ENCODE data around the gene ARID1B. TPM values are rescaled to one million over a fixed set of nuclear protein-coding genes. Genes with fewer than 3 reads are reported as not detected.
A peak's percentile ranks its signal among the peaks of the same experiment; 100 is the strongest.

The ARID1B gene
- total RNA-seq, 6 experiments from 2014 or later: 32.5 to 44.3 (median 36.5) TPM

- Mint-ChIP-seq H3K27me3 (ENCODE audit: insufficient read depth) (peaks cover 3% of the 10 kb centered on the region), H3K4me3 (no peak overlapping the region), H3K4me1 (ENCODE audit: low read depth) (peaks cover 37% of the 10 kb centered on the region), H3K9me3 (no peaks in the 10 kb centered on the region), H3K36me3 (ENCODE audit: low read depth) (no peaks in the 10 kb centered on the region), H3K27ac (peak overlapping the region; percentile 12; the same call in 1 of the 2 replicates)
- DNase-seq: no peak
- TF ChIP-seq, protein P1, sequence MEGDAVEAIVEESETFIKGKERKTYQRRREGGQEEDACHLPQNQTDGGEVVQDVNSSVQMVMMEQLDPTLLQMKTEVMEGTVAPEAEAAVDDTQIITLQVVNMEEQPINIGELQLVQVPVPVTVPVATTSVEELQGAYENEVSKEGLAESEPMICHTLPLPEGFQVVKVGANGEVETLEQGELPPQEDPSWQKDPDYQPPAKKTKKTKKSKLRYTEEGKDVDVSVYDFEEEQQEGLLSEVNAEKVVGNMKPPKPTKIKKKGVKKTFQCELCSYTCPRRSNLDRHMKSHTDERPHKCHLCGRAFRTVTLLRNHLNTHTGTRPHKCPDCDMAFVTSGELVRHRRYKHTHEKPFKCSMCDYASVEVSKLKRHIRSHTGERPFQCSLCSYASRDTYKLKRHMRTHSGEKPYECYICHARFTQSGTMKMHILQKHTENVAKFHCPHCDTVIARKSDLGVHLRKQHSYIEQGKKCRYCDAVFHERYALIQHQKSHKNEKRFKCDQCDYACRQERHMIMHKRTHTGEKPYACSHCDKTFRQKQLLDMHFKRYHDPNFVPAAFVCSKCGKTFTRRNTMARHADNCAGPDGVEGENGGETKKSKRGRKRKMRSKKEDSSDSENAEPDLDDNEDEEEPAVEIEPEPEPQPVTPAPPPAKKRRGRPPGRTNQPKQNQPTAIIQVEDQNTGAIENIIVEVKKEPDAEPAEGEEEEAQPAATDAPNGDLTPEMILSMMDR (IDR thresholded peaks at IDR 0.05): no peak
Measured at GRCh38 chr6:156989159-156989806, 212.1 kb downstream of the ARID1B start.

DNA sequence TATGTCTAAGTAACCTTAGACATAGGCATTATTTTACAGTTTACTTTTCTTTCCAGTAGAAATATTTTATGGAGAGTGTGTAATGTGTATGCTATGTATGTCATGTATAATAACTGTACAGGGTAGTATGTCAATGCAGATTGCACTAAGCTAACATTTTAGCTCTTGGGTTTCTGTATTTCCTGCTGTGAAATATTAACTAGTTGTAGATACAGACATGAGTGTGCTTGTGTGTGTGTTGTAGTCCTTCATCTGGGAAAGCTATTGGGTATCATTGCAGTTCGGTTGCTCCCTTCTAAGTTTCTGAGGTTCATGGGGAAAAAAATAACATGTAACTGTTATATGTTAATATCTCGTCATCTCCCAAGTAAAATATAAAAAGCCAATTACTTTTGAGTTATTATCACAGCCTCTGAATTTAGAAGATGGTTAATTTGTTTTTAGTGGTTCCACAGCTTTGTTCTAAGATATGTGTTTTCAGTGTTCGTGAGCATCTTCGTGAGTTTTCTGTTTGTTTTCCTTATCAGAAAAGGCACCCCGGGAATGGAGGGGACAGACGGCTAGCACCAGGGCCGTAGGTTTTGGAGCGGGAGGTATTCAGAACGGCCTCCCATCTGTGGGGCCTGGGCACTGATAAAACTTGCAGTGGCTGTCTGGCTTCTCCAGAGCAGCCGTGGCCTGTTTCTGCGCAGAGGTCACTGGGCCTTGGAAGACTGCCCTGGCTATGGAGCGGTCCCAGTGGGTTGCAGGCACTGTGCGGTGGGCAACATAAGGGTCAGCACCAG is 215.0 kb downstream of the ARID1B start:
- H3K9me3 Mint-ChIP-seq: no peaks in the 10 kb centered on the region
- H3K4me3 Mint-ChIP-seq: no peak overlapping the region; the same call in 1 of the 2 replicates
- peaks cover 3% of the 10 kb centered on the region for H3K27me3 Mint-ChIP-seq (ENCODE audit: insufficient read depth)
- H3K4me1 Mint-ChIP-seq (ENCODE audit: low read depth): peaks cover 33% of the 10 kb centered on the region
- H3K36me3 Mint-ChIP-seq (ENCODE audit: low read depth): no peaks in the 10 kb centered on the region
- TF ChIP-seq, protein P1 (IDR thresholded peaks at IDR 0.05): no peak
- H3K27ac Mint-ChIP-seq: peak overlapping the region; percentile 15
- DNase-seq: peak; percentile 1

DNA sequence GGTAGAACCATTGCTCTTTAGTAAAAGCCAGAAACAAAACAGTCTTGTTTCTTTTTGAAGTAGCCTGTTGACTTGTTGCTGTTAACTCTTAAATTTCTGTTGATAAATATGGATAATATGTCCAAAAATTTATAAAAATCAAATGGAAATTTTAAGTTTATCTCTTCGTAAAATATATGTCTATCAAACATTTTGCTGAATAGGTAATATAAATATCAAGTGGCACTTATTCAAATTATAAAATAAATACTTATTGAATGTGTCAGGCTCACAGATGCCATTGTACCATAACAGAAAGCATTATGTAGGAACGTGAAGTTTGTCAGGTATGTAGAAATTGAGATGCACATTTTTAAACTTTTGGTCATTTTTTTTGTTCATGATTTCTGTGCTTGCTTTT is 216.5 kb downstream of the ARID1B start:
- H3K36me3 Mint-ChIP-seq (ENCODE audit: low read depth): no peaks in the 10 kb centered on the region
- H3K4me3 Mint-ChIP-seq: no peak overlapping the region
- H3K9me3 Mint-ChIP-seq: no peaks in the 10 kb centered on the region
- DNase-seq: no peak
- H3K27me3 Mint-ChIP-seq (ENCODE audit: insufficient read depth): peaks cover 3% of the 10 kb centered on the region
- TF ChIP-seq, protein P1 (IDR thresholded peaks at IDR 0.05): no peak
- H3K27ac Mint-ChIP-seq: no peak overlapping the region
- peaks cover 19% of the 10 kb centered on the region for H3K4me1 Mint-ChIP-seq (ENCODE audit: low read depth)

- H3K4me1 Mint-ChIP-seq (ENCODE audit: low read depth): peaks cover 12% of the 10 kb centered on the region
- no peak overlapping the region for H3K4me3 Mint-ChIP-seq
- peaks cover 2% of the 10 kb centered on the region; the same call in 1 of the 2 replicates for H3K27me3 Mint-ChIP-seq (ENCODE audit: insufficient read depth)
- no peak overlapping the region for H3K27ac Mint-ChIP-seq
- no peaks in the 10 kb centered on the region for H3K9me3 Mint-ChIP-seq
- TF ChIP-seq, protein P1 (IDR thresholded peaks at IDR 0.05): no peak
- no peaks in the 10 kb centered on the region for H3K36me3 Mint-ChIP-seq (ENCODE audit: low read depth)
- no peak for DNase-seq
Measured at GRCh38 chr6:156994215-156995076, 217.3 kb downstream of the ARID1B start.

DNA sequence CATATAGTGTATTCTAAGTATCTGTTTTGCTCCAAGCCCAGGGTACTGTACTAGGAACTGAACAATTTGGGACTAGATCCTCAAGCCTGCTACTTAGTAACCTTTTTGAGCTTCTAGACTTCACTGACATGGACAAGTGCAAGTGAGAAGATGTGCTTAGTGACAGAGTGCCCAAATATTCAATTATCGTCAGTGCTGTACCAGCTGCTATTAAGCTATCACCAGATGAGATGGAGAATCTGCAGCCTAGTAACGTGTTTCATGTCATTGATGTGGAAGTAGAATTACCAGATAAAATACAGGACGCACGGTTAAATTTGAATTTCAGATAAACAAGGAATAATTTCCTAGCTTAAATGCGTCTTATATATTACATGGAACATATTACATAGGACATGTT is 218.3 kb downstream of the ARID1B start:
- Mint-ChIP-seq H3K4me3 (no peak overlapping the region), H3K27ac (no peak overlapping the region), H3K9me3 (no peaks in the 10 kb centered on the region), H3K36me3 (ENCODE audit: low read depth) (no peaks in the 10 kb centered on the region), H3K27me3 (ENCODE audit: insufficient read depth) (peaks cover 2% of the 10 kb centered on the region), H3K4me1 (ENCODE audit: low read depth) (peaks cover 12% of the 10 kb centered on the region)
- DNase-seq: no peak
- TF ChIP-seq, protein P1 (IDR thresholded peaks at IDR 0.05): no peak
